ENCODE measurements around the gene COP1.
"Not testable (repeated sequence)": the region's sequence is repeated elsewhere in the genome, so short reads cannot be mapped to it uniquely, and the experiment has no call there.

COP1 gene

DNA sequence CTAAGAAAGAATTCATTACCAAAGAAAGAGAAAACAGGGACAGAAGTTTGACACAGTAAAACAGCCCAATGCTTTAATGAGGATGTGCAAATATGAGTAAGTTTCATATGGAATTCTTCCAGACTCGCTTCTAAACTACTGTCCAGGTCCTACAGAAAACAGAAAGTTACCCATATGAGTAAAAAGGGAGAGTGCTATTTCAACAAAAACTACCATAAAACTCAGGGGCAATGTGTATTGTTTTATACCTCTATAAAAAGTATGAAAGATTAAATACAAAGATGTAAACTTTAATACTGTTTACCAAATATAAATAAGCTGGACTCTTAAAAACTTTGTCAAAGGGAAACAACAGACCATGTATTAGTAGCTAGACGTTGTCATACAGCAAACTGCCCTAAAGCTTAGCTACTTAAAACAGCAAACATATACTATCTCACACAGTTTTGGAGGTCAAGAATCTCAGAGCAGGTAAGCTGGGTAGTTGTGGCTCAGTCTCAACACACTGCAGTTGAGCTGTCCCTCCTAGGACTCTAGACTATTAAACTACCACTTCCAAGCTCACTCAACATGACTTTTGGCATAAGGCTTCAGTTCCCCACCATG, 174.9 kb downstream of the COP1 start (continued):
- no peak for TF ChIP-seq RARB (CRISPR knock-in tag; IDR thresholded peaks at IDR 0.05)
- TF ChIP-seq TCF4 (CRISPR knock-in tag; IDR thresholded peaks at IDR 0.05; ENCODE audit: borderline replicate concordance), result no peak

DNA sequence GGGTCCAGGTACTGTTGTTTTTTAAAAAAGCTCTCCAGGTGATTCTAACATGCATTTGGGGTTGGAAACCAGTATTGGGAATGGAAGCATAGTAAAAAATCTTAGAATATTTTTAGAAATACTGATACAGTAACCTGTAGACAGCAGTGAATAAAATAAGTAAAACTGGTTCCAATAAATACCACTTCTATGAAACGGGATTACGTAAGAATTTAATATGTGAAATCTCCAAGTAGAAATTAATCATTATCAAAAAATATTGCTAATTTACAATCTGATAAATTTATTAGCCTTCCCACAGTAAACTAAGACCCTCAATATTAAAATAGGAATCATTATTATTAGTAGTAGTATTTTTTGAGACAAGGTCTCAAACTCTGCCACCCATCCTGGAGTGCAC, 177.5 kb downstream of the COP1 start:
- ATAC-seq, result no peak

DNA sequence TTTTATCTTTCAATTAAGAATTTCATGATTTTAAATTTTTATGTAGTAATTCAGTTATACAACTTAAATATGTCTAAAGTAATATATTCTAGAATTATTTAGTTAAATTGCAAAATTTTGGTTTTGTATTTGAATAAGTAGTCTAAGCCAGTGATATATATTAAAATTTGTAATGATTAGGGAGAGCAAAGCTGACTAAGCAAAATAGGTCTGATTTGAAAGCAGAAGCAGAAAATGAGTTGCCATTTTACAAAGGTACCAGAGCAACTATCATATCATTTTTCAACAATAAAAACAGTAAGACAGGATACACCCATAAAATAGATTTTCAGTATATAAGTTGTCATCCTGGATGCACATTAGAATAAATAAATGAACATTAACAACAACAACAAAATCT, 177.9 kb downstream of the COP1 start:
- no peak for ATAC-seq
- TF ChIP-seq GLIS3 (CRISPR knock-in tag; IDR thresholded peaks at IDR 0.05) (no peak), ZNF8 (CRISPR knock-in tag; IDR thresholded peaks at IDR 0.05) (no peak), OSR1 (CRISPR knock-in tag; IDR thresholded peaks at IDR 0.05) (no peak), SNAI2 (CRISPR knock-in tag; IDR thresholded peaks at IDR 0.05) (no peak), ZFP30 (CRISPR knock-in tag; IDR thresholded peaks at IDR 0.05) (no peak), ISL1 (CRISPR knock-in tag; IDR thresholded peaks at IDR 0.05) (no peak), ARNTL (CRISPR knock-in tag; IDR thresholded peaks at IDR 0.05; ENCODE audit: borderline replicate concordance, low read depth) (no peak), TOX (CRISPR knock-in tag; IDR thresholded peaks at IDR 0.05; ENCODE audit: borderline replicate concordance) (no peak), CSDC2 (CRISPR knock-in tag; IDR thresholded peaks at IDR 0.05) (no peak), ZNF70 (CRISPR knock-in tag; IDR thresholded peaks at IDR 0.05) (no peak), RARB (CRISPR knock-in tag; IDR thresholded peaks at IDR 0.05) (no peak), ESRRG (CRISPR knock-in tag; IDR thresholded peaks at IDR 0.05) (no peak), BACH2 (CRISPR knock-in tag; IDR thresholded peaks at IDR 0.05; ENCODE audit: borderline replicate concordance) (no peak), ZC3H10 (CRISPR knock-in tag; IDR thresholded peaks at IDR 0.05) (no peak)
- TF ChIP-seq, protein P1, sequence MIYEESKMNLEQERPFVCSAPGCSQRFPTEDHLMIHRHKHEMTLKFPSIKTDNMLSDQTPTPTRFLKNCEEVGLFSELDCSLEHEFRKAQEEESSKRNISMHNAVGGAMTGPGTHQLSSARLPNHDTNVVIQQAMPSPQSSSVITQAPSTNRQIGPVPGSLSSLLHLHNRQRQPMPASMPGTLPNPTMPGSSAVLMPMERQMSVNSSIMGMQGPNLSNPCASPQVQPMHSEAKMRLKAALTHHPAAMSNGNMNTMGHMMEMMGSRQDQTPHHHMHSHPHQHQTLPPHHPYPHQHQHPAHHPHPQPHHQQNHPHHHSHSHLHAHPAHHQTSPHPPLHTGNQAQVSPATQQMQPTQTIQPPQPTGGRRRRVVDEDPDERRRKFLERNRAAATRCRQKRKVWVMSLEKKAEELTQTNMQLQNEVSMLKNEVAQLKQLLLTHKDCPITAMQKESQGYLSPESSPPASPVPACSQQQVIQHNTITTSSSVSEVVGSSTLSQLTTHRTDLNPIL (CRISPR knock-in tag; IDR thresholded peaks at IDR 0.05; ENCODE audit: low read depth), result no peak
- TF ChIP-seq, protein P2, sequence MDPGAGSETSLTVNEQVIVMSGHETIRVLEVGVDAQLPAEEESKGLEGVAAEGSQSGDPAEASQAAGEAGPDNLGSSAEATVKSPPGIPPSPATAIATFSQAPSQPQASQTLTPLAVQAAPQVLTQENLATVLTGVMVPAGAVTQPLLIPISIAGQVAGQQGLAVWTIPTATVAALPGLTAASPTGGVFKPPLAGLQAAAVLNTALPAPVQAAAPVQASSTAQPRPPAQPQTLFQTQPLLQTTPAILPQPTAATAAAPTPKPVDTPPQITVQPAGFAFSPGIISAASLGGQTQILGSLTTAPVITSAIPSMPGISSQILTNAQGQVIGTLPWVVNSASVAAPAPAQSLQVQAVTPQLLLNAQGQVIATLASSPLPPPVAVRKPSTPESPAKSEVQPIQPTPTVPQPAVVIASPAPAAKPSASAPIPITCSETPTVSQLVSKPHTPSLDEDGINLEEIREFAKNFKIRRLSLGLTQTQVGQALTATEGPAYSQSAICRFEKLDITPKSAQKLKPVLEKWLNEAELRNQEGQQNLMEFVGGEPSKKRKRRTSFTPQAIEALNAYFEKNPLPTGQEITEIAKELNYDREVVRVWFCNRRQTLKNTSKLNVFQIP (CRISPR knock-in tag; IDR thresholded peaks at IDR 0.05; ENCODE audit: borderline replicate concordance, low read depth), result no peak
- TF ChIP-seq, protein P3, sequence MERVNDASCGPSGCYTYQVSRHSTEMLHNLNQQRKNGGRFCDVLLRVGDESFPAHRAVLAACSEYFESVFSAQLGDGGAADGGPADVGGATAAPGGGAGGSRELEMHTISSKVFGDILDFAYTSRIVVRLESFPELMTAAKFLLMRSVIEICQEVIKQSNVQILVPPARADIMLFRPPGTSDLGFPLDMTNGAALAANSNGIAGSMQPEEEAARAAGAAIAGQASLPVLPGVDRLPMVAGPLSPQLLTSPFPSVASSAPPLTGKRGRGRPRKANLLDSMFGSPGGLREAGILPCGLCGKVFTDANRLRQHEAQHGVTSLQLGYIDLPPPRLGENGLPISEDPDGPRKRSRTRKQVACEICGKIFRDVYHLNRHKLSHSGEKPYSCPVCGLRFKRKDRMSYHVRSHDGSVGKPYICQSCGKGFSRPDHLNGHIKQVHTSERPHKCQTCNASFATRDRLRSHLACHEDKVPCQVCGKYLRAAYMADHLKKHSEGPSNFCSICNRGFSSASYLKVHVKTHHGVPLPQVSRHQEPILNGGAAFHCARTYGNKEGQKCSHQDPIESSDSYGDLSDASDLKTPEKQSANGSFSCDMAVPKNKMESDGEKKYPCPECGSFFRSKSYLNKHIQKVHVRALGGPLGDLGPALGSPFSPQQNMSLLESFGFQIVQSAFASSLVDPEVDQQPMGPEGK (CRISPR knock-in tag; IDR thresholded peaks at IDR 0.05; ENCODE audit: borderline replicate concordance), result no peak
- TF ChIP-seq, protein P4, sequence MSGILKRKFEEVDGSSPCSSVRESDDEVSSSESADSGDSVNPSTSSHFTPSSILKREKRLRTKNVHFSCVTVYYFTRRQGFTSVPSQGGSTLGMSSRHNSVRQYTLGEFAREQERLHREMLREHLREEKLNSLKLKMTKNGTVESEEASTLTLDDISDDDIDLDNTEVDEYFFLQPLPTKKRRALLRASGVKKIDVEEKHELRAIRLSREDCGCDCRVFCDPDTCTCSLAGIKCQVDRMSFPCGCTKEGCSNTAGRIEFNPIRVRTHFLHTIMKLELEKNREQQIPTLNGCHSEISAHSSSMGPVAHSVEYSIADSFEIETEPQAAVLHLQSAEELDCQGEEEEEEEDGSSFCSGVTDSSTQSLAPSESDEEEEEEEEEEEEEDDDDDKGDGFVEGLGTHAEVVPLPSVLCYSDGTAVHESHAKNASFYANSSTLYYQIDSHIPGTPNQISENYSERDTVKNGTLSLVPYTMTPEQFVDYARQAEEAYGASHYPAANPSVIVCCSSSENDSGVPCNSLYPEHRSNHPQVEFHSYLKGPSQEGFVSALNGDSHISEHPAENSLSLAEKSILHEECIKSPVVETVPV (CRISPR knock-in tag; IDR thresholded peaks at IDR 0.05), result no peak

More for the DNA sequence above, 177.5 kb downstream of the COP1 start:
- TF ChIP-seq, protein P1 (CRISPR knock-in tag; IDR thresholded peaks at IDR 0.05; ENCODE audit: low read depth), result no peak
- TF ChIP-seq OSR1 (CRISPR knock-in tag; IDR thresholded peaks at IDR 0.05), result no peak
- TF ChIP-seq ZNF565 (CRISPR knock-in tag; conservative IDR thresholded peaks at IDR 0.05; ENCODE audit: low read depth), result no peak
- TF ChIP-seq, protein P5, sequence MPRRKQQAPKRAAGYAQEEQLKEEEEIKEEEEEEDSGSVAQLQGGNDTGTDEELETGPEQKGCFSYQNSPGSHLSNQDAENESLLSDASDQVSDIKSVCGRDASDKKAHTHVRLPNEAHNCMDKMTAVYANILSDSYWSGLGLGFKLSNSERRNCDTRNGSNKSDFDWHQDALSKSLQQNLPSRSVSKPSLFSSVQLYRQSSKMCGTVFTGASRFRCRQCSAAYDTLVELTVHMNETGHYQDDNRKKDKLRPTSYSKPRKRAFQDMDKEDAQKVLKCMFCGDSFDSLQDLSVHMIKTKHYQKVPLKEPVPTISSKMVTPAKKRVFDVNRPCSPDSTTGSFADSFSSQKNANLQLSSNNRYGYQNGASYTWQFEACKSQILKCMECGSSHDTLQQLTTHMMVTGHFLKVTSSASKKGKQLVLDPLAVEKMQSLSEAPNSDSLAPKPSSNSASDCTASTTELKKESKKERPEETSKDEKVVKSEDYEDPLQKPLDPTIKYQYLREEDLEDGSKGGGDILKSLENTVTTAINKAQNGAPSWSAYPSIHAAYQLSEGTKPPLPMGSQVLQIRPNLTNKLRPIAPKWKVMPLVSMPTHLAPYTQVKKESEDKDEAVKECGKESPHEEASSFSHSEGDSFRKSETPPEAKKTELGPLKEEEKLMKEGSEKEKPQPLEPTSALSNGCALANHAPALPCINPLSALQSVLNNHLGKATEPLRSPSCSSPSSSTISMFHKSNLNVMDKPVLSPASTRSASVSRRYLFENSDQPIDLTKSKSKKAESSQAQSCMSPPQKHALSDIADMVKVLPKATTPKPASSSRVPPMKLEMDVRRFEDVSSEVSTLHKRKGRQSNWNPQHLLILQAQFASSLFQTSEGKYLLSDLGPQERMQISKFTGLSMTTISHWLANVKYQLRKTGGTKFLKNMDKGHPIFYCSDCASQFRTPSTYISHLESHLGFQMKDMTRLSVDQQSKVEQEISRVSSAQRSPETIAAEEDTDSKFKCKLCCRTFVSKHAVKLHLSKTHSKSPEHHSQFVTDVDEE (CRISPR knock-in tag; IDR thresholded peaks at IDR 0.05), result no peak
- TF ChIP-seq ISL1 (CRISPR knock-in tag; IDR thresholded peaks at IDR 0.05), result no peak
- no peak for TF ChIP-seq ARNTL (CRISPR knock-in tag; IDR thresholded peaks at IDR 0.05; ENCODE audit: borderline replicate concordance, low read depth)
- TF ChIP-seq ZC3H10 (CRISPR knock-in tag; IDR thresholded peaks at IDR 0.05), result no peak
- TF ChIP-seq TOX (CRISPR knock-in tag; IDR thresholded peaks at IDR 0.05; ENCODE audit: borderline replicate concordance), result no peak
- TF ChIP-seq ZFP3 (CRISPR knock-in tag; IDR thresholded peaks at IDR 0.05), result no peak
- TF ChIP-seq SNAI2 (CRISPR knock-in tag; IDR thresholded peaks at IDR 0.05), result no peak

DNA sequence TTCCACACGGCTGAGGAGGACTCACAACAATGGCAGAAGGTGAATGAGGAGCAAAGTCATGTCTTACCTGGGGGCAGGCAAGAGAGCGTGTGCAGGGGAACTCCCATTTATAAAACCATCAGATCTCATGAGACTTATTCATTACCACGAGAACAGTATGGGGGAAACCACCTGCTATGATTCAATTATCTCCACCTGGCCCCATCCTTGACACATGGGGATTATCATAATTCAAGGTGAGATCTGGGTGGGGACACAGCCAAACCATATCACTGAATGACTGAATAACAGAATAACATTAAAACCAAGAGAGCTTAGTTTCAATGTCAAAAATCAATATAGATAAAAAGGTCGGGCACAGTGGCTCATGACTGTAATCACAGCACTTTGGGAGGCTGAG, 179.2 kb downstream of the COP1 start:
- ATAC-seq, result not testable (repeated sequence)

Data from SK-N-SH treated with all-trans-retinoic acid at 6 μM for 48 hours (cell line).